Measurements from ENCODE around the gene POLN.
"Not testable (repeated sequence)": the region's sequence is repeated elsewhere in the genome, so short reads cannot be mapped to it uniquely, and the experiment has no call there.

POLN gene

GRCh38 chr4:2220016-2220630, 21.8 kb downstream of the POLN start:
- DNase-seq (ENCODE audit: low read depth in 3 of 3) = peak; percentile 57 to 73 (median 62)

DNA sequence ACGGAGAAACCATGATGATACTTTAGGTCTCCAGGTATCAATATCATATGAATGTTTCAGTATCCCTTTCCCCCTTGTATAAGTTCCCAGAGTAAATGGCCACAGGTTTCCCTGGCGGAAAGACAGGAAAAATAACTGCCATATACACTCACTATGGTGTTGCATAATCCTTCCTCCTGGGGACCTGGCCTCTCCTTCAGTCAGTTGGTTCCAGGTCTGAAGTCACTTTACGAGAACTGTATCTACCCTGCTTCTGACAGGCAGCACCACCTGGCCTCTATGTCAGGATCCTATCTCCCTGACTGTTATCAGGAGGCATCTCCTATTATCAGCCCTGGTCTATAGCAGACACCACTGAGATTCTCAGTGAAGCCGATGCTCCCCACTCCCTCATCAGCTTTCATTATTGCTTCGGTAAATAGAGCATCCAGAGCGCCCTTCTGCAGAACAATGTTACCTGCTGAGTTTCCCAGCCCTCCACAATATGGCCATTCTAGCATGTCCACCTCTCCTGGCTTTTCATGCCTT, 22.6 kb downstream of the POLN start:
- no peak for DNase-seq (ENCODE audit: low read depth in 3 of 3)

- DNase-seq (ENCODE audit: low read depth in 3 of 3) = no peak
These were observed 23.5 kb downstream of the POLN start for GRCh38 chr4:2218436-2218835.

DNA sequence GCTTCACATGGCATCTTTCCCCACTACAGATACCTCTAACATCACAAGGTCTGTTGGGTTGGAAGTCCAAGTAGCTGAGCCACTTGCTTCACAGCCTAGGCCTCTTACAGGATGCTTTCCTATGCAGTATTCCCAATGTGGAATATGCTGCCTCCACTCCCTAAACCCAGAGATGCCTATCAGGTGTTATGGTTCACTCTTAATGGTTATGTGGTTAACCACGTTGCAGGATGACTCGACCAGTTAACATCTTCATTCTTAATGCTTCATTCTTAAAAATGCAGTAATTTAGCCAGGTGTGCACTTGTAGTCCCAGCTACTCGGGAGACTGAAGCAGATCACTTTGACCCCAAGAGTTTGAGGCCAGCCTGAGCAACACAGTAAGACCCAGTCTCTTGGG, 24.2 kb downstream of the POLN start:
- DNase-seq (ENCODE audit: low read depth in 3 of 3) = no peak

DNA sequence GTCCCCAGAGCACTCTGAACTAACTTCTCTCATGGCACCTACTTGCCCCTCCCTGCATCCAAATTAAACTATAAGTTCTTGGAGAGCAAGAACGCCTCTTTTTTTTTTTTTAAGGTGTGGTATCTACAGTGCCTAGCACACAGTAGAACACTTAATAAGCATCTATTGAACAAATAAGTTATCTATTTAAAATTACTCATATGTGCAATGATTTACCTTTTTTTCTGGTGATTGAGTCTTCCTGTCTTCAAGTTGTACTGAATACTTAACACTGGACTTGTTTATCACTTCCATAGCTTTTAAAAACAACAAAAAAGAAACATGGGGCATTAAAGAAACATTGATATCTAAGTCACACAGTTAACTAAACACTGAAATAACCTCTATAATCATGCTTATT, 29.1 kb downstream of the POLN start:
- DNase-seq (ENCODE audit: low read depth in 3 of 3) = no peak

DNA sequence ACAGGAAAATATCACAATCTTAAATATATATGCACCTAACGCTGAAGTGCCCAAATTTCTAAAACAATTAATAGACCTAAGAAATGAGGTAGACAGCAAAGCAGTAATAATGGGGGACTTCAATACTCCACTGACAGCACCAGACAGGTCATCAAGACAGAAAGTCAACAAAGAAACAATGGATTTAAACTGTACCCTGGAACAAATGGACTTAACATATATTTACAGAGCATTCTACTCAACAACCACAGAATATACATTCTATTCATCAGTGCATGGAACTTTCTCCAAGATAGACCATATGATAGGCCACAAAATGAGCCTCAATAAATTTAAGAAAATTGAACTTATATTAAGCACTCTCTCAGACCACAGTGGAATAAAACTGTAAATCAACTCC, 39.1 kb downstream of the POLN start:
- DNase-seq (ENCODE audit: low read depth in 3 of 3) = not testable (repeated sequence)

GRCh38 chr4:2194496-2194895, 47.4 kb downstream of the POLN start:
- no peak for DNase-seq (ENCODE audit: low read depth in 3 of 3)

- DNase-seq (ENCODE audit: low read depth in 3 of 3) = no peak
These were observed 48.6 kb downstream of the POLN start for GRCh38 chr4:2193326-2193725.

DNA sequence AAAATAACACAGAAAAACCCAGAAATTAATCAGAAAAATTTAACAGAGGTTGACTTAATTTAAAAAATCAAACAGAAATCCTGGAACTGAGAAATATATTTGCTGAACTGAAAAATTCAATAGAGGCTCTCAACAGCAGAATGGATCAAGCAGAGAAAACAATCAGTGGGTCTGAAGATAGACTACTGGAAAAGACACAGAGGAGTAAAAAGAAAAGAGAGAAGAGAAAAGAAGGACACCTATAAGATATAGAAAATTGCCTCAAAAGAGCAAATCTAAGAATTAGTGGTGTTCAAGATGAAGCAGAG, 55.1 kb downstream of the POLN start:
- DNase-seq (ENCODE audit: low read depth in 3 of 3) = no peak

GRCh38 chr4:2186133-2186864, 55.6 kb downstream of the POLN start:
- DNase-seq (ENCODE audit: low read depth in 3 of 3) = no peak

- DNase-seq (ENCODE audit: low read depth in 3 of 3) = no peak
These were observed 58.5 kb downstream of the POLN start for GRCh38 chr4:2183394-2183793.

- DNase-seq (ENCODE audit: low read depth in 3 of 3) = no peak
These were observed 58.9 kb downstream of the POLN start for GRCh38 chr4:2182994-2183393.

DNA sequence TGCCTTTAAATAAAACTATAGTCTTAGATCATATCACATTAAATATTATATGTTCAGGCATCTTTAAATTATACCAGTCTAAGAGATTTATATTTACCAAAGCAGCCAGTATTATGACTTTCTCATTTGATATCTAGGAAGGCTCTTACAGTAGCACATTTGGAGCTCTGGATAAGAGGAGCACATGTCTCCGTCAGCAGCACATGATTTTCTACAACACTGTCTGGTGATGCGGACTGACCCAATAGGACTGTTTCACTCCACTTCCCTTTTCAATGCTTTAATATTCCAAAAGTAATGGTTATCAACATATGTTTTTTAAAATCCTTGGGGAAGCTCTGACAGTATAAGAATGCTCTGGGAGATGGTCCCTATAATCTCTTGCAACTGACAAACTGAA, 61.5 kb downstream of the POLN start:
- DNase-seq (ENCODE audit: low read depth in 3 of 3) = no peak

DNA sequence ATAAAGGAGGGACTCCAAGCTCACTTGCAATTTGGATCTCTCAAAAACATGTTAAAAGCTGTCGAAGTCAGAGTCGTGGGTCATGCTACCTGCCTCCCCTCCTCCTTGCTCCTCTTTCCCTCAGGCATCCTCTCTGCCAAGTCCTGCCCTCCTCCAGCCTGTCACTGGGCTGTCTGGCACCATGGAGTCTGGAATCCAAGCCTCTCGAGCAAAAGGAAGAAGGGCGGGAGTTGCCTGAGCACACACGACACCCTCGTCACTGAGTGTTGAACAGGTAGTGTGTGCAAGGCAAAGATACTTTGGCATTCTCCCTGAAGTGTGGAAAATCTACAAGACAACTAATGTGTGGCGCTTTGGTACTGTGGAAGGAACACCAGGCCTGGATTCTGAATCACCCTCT, 62.2 kb downstream of the POLN start:
- no peak for DNase-seq (ENCODE audit: low read depth in 3 of 3)

- DNase-seq (ENCODE audit: low read depth in 3 of 3) = no peak
These were observed 62.9 kb downstream of the POLN start for GRCh38 chr4:2178986-2179385.

- no peak for DNase-seq (ENCODE audit: low read depth in 3 of 3)
These were observed 64.4 kb downstream of the POLN start for GRCh38 chr4:2177443-2178093.

GRCh38 chr4:2175990-2176698, 65.8 kb downstream of the POLN start:
- DNase-seq (ENCODE audit: low read depth in 3 of 3) = no peak

- no peak for DNase-seq (ENCODE audit: low read depth in 3 of 3)
These were observed 67.9 kb downstream of the POLN start for GRCh38 chr4:2174061-2174460.

DNA sequence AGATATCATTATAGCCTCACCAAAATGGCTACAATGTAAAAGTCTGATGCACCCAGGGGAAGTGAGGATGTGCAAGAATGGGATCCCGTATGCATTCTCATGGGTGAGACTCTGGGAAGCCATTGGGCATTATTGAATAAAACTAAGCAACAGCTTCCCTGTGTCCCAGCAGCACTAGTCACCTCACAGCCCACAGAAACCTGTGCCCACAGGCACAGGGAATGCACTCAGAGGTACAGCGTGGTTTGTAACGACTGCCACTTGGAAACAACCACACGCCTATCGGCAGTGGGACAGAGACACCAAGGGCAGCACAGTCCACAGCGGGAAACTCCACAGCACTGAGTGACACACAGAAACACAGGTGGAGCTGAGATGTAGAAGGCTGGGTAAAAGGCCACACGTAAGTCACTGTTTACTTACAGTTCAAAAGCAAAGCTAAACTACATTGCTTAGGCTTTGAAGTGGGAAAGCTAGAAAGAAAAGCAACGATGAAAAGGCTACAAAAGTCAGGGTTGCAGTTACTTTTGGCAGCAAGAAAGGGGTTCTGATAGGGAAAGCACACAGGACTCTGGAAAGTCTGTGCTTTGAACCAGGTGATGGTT, 69.2 kb downstream of the POLN start:
- no peak for DNase-seq (ENCODE audit: low read depth in 3 of 3)

DNA sequence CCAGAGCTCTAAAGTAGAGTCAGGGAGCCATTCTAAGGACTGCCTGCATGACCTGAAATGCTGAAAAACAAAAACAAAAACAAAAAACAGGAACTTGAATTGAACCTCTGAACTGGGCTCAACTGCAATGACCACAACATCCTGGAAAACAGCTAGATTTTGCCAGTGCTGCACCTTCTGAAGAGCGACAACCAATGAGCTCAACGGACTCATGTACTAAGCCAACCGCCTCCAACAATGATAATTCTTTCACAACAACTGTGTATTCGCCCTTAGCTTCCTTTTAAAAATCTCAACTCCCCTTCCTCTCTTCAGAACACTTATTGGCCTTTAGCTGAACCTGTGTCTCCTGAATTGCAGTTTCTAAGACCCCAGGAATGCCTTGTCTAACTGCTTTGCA, 69.8 kb downstream of the POLN start:
- no peak for DNase-seq (ENCODE audit: low read depth in 3 of 3)

DNA sequence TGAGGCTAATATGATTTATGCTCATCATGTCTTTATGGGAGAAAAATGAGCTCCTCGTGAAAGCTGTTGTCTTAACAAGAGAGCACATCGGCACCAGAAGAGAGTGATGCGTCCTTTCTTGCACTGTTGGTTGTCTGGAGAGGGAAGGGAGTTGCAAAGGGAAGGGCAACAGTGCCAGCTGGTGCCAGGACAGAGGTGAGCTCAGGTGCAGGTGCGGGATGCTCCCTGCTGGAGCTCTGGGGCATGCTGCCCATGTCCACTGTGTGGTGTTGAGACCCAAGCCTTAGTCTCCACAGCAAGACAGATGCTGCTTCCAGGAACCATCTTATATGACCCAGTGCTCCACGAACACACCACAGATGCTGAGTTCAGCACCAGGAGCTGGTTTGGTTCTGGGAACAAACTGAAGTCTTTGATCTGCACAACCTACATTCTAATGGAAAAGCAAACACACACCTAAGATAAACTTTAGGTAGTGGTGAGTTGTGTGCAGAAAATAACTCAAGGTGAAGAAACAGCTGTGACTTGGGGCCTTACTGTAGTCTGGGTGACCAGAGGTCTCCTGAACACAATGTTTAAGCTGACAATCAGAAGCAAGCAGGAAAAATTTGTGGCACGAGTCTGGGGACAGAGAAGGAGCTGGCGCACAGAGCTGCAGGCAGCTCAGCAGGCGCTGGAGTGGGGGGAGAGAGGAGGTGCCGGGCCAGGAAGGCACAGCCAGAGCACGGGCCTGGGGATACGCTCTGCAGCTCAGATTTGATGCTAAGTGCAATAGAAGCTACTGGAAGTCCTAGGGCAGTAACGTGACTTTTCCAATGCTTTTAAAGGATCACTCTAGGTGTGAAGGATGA, 73.2 kb downstream of the POLN start:
- no peak for DNase-seq (ENCODE audit: low read depth in 3 of 3)
